ENCODE measurements around the gene RAD51B. TPM values are rescaled to one million over a fixed set of nuclear protein-coding genes. Genes with fewer than 3 reads are reported as not detected.
"Not testable (repeated sequence)": the region's sequence is repeated elsewhere in the genome, so short reads cannot be mapped to it uniquely, and the experiment has no call there.

Gene RAD51B
- total and polyA plus RNA-seq, 3 donors from 2014 or later, result 5.5 to 22.5 (median 19.1) TPM

DNA sequence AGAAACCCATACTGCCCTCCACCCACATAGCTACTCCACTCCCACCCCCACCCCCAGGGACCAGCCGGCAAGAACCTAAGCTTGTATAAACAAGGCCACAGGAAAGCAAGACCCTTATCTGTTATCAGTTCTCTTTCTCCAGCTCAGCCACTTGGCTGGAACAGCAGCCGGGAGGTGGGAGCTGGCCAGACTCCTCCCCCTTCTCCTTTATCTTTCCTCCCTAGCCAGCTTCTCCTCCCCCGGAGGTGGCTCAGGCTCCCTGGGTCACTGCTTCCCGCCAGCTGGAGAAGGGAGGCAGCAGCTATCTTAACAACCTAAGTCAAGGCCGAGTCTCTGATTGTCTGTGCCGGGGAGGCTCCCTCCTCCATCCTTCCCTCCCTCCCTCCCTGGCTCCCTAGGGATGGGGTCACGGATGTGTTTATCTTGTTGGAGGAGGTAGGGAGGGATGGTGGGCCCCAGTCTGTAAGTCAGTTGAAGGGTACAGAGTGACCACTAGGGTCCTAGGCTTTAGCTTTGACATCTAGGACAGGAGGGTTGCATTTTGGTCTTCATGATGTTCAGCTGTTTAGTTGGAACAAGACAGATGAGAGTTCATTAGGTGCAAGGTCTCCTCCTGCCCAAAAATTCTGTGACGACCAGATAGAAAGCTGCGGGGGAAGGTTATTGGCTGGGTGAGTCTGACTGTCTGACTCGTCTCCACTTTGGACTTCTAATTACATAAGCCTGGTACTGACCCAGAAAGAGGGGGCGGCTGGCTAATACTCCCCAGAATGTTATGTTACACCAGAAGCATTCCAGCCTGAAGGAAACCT lies 943.6 kb downstream of the RAD51B start:
- Histone ChIP-seq H3K27me3 (no peaks in the 10 kb centered on the region), H3K27ac (peak overlapping the region; percentile 65 to 68), H3K4me3 (no peak overlapping the region), H3K4me1 (peaks cover 75% of the 10 kb centered on the region), H3K9me3 (no peaks in the 10 kb centered on the region), H3K36me3 (ENCODE audit: low read depth, missing control alignments) (no peaks in the 10 kb centered on the region)
- DNase-seq, result peak; percentile 95
- TF ChIP-seq POLR2A (IDR thresholded peaks at IDR 0.05), result no peak
- TF ChIP-seq, protein P1, sequence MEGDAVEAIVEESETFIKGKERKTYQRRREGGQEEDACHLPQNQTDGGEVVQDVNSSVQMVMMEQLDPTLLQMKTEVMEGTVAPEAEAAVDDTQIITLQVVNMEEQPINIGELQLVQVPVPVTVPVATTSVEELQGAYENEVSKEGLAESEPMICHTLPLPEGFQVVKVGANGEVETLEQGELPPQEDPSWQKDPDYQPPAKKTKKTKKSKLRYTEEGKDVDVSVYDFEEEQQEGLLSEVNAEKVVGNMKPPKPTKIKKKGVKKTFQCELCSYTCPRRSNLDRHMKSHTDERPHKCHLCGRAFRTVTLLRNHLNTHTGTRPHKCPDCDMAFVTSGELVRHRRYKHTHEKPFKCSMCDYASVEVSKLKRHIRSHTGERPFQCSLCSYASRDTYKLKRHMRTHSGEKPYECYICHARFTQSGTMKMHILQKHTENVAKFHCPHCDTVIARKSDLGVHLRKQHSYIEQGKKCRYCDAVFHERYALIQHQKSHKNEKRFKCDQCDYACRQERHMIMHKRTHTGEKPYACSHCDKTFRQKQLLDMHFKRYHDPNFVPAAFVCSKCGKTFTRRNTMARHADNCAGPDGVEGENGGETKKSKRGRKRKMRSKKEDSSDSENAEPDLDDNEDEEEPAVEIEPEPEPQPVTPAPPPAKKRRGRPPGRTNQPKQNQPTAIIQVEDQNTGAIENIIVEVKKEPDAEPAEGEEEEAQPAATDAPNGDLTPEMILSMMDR (IDR thresholded peaks at IDR 0.05), result no peak
- intact Hi-C loops (cut with DNase I; ENCODE audit: low total_unique reads), result no loop called here
- WGBS, 2 donors, result 24 to 50% methylated on average over 9 to 11 of the region's 11 CpGs

GRCh38 chr14:68763843-68764242 lies 944.3 kb downstream of the RAD51B start:
- H3K27me3 ChIP-seq; H3K36me3 ChIP-seq (ENCODE audit: low read depth, missing control alignments); H3K4me3 ChIP-seq; intact Hi-C loops (cut with DNase I; ENCODE audit: low total_unique reads); DNase-seq; H3K9me3 ChIP-seq: not testable (repeated sequence)
- 48 to 76% methylated on average over 4 of the region's 4 CpGs for WGBS, 2 donors
- peaks cover 70% of the 10 kb centered on the region for H3K4me1 ChIP-seq
- peak overlapping the region; percentile 65 to 68 for H3K27ac ChIP-seq

DNA sequence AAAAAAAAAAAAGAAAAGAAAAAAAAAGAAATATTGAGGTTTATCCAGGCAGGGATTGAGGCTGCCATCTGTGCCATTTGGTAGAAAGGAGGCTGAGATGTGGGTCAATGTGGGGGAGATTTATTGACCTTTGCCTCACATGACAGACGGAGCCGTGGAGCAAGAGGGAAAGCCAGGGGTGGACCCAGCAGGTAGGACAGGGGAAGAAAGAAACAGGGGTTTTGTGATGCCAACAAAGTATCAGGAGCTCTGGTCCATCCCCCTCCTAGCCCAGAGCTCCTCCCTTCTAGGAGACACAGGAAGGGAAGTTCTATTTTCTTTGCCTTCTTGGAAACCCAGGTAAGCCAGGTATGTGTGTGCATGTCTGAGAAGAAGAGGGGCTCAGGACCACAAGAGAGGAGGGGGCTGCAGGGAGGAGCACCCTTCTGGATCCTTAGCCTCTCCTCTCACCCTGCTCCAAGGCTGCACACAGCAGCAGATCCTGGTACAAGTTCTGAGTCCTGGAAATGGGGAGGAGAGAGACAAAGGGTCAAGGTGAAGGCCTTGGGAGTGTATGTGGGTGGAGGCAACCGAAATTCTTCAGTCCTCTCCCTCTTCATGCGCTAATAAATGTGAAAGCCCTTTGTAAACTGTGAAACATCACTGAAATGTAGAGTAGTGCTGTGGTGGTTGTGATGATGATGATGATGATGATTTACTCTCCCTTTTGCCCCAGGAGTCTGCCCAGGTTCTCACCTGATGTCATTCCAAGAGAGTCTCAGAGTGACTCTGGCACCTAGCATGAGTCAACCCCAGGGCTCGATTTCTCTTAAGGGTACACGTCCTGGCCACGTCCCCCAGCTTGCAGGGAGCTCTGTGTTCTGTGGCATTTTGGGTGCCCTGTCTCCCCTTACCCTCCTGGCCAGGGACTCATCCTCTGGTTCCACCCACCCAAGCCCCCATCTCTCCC lies 947.0 kb downstream of the RAD51B start:
- TF ChIP-seq, protein P1 (IDR thresholded peaks at IDR 0.05), result no peak
- TF ChIP-seq POLR2A (IDR thresholded peaks at IDR 0.05), result no peak
- H3K27me3 ChIP-seq, result no peaks in the 10 kb centered on the region
- intact Hi-C loops (cut with DNase I; ENCODE audit: low total_unique reads), result no loop called here
- 39 to 45% methylated on average over 7 of the region's 7 CpGs for WGBS, 2 donors
- no peaks in the 10 kb centered on the region for H3K36me3 ChIP-seq (ENCODE audit: low read depth, missing control alignments)
- DNase-seq, result no peak
- H3K4me3 ChIP-seq, result no peak overlapping the region
- no peak overlapping the region for H3K27ac ChIP-seq
- H3K9me3 ChIP-seq, result no peaks in the 10 kb centered on the region
- peaks cover 53% of the 10 kb centered on the region for H3K4me1 ChIP-seq

GRCh38 chr14:68767248-68767645 lies 947.7 kb downstream of the RAD51B start:
- 91 to 96% methylated on average over 4 to 5 of the region's 5 CpGs for WGBS, 2 donors
- H3K27ac ChIP-seq, result no peak overlapping the region
- intact Hi-C loops (cut with DNase I; ENCODE audit: low total_unique reads), result no loop called here

More at GRCh38 chr14:68767248-68767645, 947.7 kb downstream of the RAD51B start:
- H3K27me3 ChIP-seq, result no peaks in the 10 kb centered on the region
- no peak for DNase-seq
- H3K36me3 ChIP-seq (ENCODE audit: low read depth, missing control alignments), result no peaks in the 10 kb centered on the region
- H3K4me1 ChIP-seq, result peaks cover 46% of the 10 kb centered on the region
- H3K4me3 ChIP-seq, result no peak overlapping the region
- no peaks in the 10 kb centered on the region for H3K9me3 ChIP-seq
- TF ChIP-seq, protein P1 (IDR thresholded peaks at IDR 0.05), result no peak
- no peak for TF ChIP-seq POLR2A (IDR thresholded peaks at IDR 0.05)
